ENCODE measurements around the gene SEC31B. TPM values are rescaled to one million over a fixed set of nuclear protein-coding genes. Genes with fewer than 3 reads are reported as not detected.
A peak's percentile ranks its signal among the peaks of the same experiment; 100 is the strongest.

Gene SEC31B
- total and polyA plus RNA-seq, 2 experiments from 2014 or later: 5.4 to 7.7 TPM

- Histone ChIP-seq H3K27me3 (no peaks in the 10 kb centered on the region), H3K79me2 (peaks cover 51% of the 10 kb centered on the region), H2AFZ (peak overlapping the region; percentile 74), H4K20me1 (ENCODE audit: insufficient read depth, poor library complexity, severe bottlenecking) (peaks cover 11% of the 10 kb centered on the region), H3K27ac (no peak overlapping the region), H3K9me2 (replicated peaks; ENCODE audit: insufficient read depth) (no peaks in the 10 kb centered on the region), H3K36me3 (replicated peaks; ENCODE audit: insufficient read depth, low read depth) (no peaks in the 10 kb centered on the region), H3K9me3 (ENCODE audit: low read depth) (no peaks in the 10 kb centered on the region), H3K4me3 (peak overlapping the region; percentile 27), H3K4me2 (peak overlapping the region; percentile 72), H3K4me1 (ENCODE audit: insufficient read depth) (peaks cover 12% of the 10 kb centered on the region)
- WGBS (ENCODE audit: low lambda C conversion rate, missing lambda C conversion rate): 52% methylated on average over 4 of the region's 4 CpGs
- TF ChIP-seq EZH2 (IDR thresholded peaks at IDR 0.05; ENCODE audit: borderline replicate concordance) (no peak), EZH2phosphoT487 (IDR thresholded peaks at IDR 0.05; ENCODE audit: low read depth, severe bottlenecking, unreplicated experiment) (no peak), CTCF (IDR thresholded peaks at IDR 0.05; ENCODE audit: poor library complexity) (no peak)
- no peak for DNase-seq (ENCODE audit: low spot score)
Measured at GRCh38 chr10:100535338-100535714, 15.7 kb upstream of the SEC31B start.

DNA sequence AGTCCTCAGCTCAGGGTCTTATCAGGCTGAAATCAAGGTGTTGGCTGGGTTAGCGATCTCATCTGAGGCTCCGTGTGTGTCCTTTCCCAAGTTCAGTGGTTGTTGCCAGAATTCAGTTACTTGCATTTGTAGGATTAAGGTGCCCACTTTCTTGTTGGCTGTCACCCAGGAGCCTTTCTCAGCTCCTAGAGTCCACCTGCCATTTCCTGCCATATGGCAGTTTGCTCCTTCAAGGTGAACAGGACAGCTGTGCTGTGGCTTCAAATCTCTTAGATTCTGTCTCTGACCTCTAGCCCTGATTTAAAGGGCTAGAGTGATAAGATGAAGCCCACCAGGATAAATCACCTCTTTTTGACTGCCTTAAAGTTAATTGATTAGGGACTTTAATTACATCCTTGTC lies 15.1 kb upstream of the SEC31B start:
- no peaks in the 10 kb centered on the region for H3K9me3 ChIP-seq (ENCODE audit: low read depth)
- peaks cover 12% of the 10 kb centered on the region for H3K4me1 ChIP-seq (ENCODE audit: insufficient read depth)
- 90% methylated on average over 2 of the region's 2 CpGs for WGBS (ENCODE audit: low lambda C conversion rate, missing lambda C conversion rate)
- H3K9me2 ChIP-seq (replicated peaks; ENCODE audit: insufficient read depth): no peaks in the 10 kb centered on the region
- H2AFZ ChIP-seq: peak overlapping the region; percentile 74
- no peak for DNase-seq (ENCODE audit: low spot score)
- H3K27ac ChIP-seq: no peak overlapping the region
- TF ChIP-seq EZH2phosphoT487 (IDR thresholded peaks at IDR 0.05; ENCODE audit: low read depth, severe bottlenecking, unreplicated experiment) (no peak), CTCF (IDR thresholded peaks at IDR 0.05; ENCODE audit: poor library complexity) (no peak), EZH2 (IDR thresholded peaks at IDR 0.05; ENCODE audit: borderline replicate concordance) (no peak)
- no peak overlapping the region for H3K4me3 ChIP-seq
- H4K20me1 ChIP-seq (ENCODE audit: insufficient read depth, poor library complexity, severe bottlenecking): peaks cover 11% of the 10 kb centered on the region
- no peaks in the 10 kb centered on the region for H3K27me3 ChIP-seq
- H3K79me2 ChIP-seq: peaks cover 55% of the 10 kb centered on the region
- no peaks in the 10 kb centered on the region for H3K36me3 ChIP-seq (replicated peaks; ENCODE audit: insufficient read depth, low read depth)
- no peak overlapping the region for H3K4me2 ChIP-seq

DNA sequence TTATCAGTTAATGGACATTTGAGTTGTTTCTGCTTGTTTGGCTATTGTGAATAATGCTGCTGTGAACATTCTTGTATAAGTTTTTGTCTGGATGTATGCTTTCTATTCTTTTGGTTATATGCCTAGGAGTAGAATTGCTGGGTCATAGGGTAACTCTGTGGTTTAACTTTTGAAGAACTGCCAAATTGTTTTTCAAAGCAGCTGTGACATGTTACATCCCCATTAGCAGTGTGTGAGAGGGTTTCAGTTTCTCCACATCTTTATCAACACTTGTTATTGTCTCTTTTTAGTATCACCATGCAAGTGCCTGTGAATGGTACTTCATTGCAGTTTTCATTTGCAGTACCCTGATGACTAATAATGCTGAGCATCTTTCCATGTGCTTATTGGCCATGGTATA lies 12.1 kb upstream of the SEC31B start:
- no peak overlapping the region for H3K27ac ChIP-seq
- no peaks in the 10 kb centered on the region for H3K27me3 ChIP-seq
- no peaks in the 10 kb centered on the region for H3K36me3 ChIP-seq (replicated peaks; ENCODE audit: insufficient read depth, low read depth)
- no peak overlapping the region for H3K4me3 ChIP-seq
- no peak overlapping the region for H3K4me2 ChIP-seq
- TF ChIP-seq CTCF (IDR thresholded peaks at IDR 0.05; ENCODE audit: poor library complexity): no peak
- peaks cover 10% of the 10 kb centered on the region for H4K20me1 ChIP-seq (ENCODE audit: insufficient read depth, poor library complexity, severe bottlenecking)
- H3K79me2 ChIP-seq: peaks cover 48% of the 10 kb centered on the region
- H3K4me1 ChIP-seq (ENCODE audit: insufficient read depth): peaks cover 14% of the 10 kb centered on the region
- no peak for DNase-seq (ENCODE audit: low spot score)
- no peaks in the 10 kb centered on the region for H3K9me3 ChIP-seq (ENCODE audit: low read depth)
- H2AFZ ChIP-seq: no peak overlapping the region
- no peaks in the 10 kb centered on the region for H3K9me2 ChIP-seq (replicated peaks; ENCODE audit: insufficient read depth)
